Neural cell (in vitro differentiated cells): ENCODE data around the gene FOXO3. TPM values are rescaled to one million over a fixed set of nuclear protein-coding genes. Genes with fewer than 3 reads are reported as not detected.

Experiments used
- H2AFZ ChIP-seq: fragments of 200-600, 300-800 bp; sonication (generic), shearing (Covaris generic); 2 replicates; pipeline ENCODE4 v1.6.0; 2014; ENCODE audit warnings: low read depth, mild to moderate bottlenecking, antibody characterized with exemption, low read length, moderate library complexity
- H3F3A ChIP-seq: fragments of 200-600 bp; shearing (Covaris generic); 2 replicates; pipeline ENCODE4 v1.6.1; 2016; ENCODE audit warnings: mild to moderate bottlenecking, moderate library complexity, mixed read lengths, antibody characterized with exemption, low read length; ENCODE audit not compliant: insufficient read depth, poor library complexity, severe bottlenecking
- H3K27ac ChIP-seq: fragments of 200-600, 300-800 bp; sonication (generic), shearing (Covaris generic); 2 replicates; pipeline ENCODE4 v1.5.1; 2014; ENCODE audit warnings: mild to moderate bottlenecking, low read length, moderate library complexity
- H3K27me3 ChIP-seq: fragments of 300-800, 200-600 bp; sonication (generic), shearing (Covaris generic); 2 replicates; pipeline ENCODE4 v1.6.0; 2014; ENCODE audit warnings: mild to moderate bottlenecking, low read depth, low read length, moderate library complexity; ENCODE audit not compliant: insufficient read depth
- H3K36me3 ChIP-seq: fragments of 300-800, 200-600 bp; sonication (generic), shearing (Covaris generic); 2 replicates; pipeline ENCODE4 v1.5.1; 2014; ENCODE audit warnings: mild to moderate bottlenecking, antibody characterized with exemption, low read length, moderate library complexity; ENCODE audit not compliant: insufficient read depth
- H3K4me2 ChIP-seq: fragments of 300-800, 200-600 bp; sonication (generic), shearing (Covaris generic); 2 replicates; pipeline ENCODE4 v1.6.0; 2014; ENCODE audit warnings: mild to moderate bottlenecking, low read length
- H3K4me3 ChIP-seq: fragments of 300-800, 200-600 bp; sonication (generic), shearing (Covaris generic); 2 replicates; pipeline ENCODE4 v1.5.1; 2014; ENCODE audit warnings: mild to moderate bottlenecking, low read length, moderate library complexity
- H3K79me2 ChIP-seq: fragments of 200-600 bp; shearing (Covaris generic); replicated peaks from 2 replicates; pipeline ENCODE4 v1.6.0; 2014; ENCODE audit warnings: mild to moderate bottlenecking, low read length, moderate library complexity; ENCODE audit not compliant: insufficient read depth
- H3K9ac ChIP-seq: fragments of 300-800, 200-600 bp; sonication (generic), shearing (Covaris generic); 2 replicates; pipeline ENCODE4 v1.6.1; 2016; ENCODE audit warnings: mild to moderate bottlenecking, low read length, mixed read lengths
- H3K9me2 ChIP-seq: fragments of 200-600 bp; shearing (Covaris generic); 2 replicates; pipeline ENCODE4 v1.6.1; 2016; ENCODE audit warnings: mild to moderate bottlenecking, low read length, mixed read lengths; ENCODE audit not compliant: insufficient read depth
- H3K9me3 ChIP-seq: fragments of 200-600, 300-800 bp; sonication (generic), shearing (Covaris generic); 2 replicates; pipeline ENCODE4 v1.6.1; 2016; ENCODE audit warnings: mild to moderate bottlenecking, mixed run types, low read length, moderate library complexity, mixed read lengths
- H4K20me1 ChIP-seq: fragments of 200-600 bp; shearing (Covaris generic); 2 replicates; pipeline ENCODE4 v1.6.1; 2016; ENCODE audit warnings: mild to moderate bottlenecking, mixed run types; ENCODE audit not compliant: insufficient read depth
- CTCF ChIP-seq: fragments of 450-650 bp; IDR thresholded peaks from 2 replicates; pipeline ENCODE4 v1.5.1; 2014; ENCODE audit warnings: antibody characterized with exemption, mild to moderate bottlenecking, moderate library complexity; ENCODE audit not compliant: poor library complexity, severe bottlenecking
- EP300 ChIP-seq: fragments of 450-650 bp; conservative IDR thresholded peaks from 2 replicates; pipeline ENCODE4 v1.6.1; 2014; ENCODE audit warnings: antibody characterized with exemption, mild to moderate bottlenecking, moderate library complexity; ENCODE audit not compliant: poor library complexity, severe bottlenecking
- MXI1 ChIP-seq: fragments of 450-650 bp; conservative IDR thresholded peaks from 2 replicates; pipeline ENCODE4 v1.6.1; 2014; ENCODE audit warnings: antibody characterized with exemption, mild to moderate bottlenecking; ENCODE audit not compliant: poor library complexity, severe bottlenecking
- POLR2AphosphoS5 ChIP-seq: IDR thresholded peaks from 2 replicates; pipeline ENCODE4 v1.6.1; 2012
- RAD21 ChIP-seq: fragments of 450-650 bp; conservative IDR thresholded peaks from 2 replicates; pipeline ENCODE4 v1.6.1; 2014; ENCODE audit warnings: antibody characterized with exemption, mild to moderate bottlenecking, moderate library complexity
- REST ChIP-seq: IDR thresholded peaks from 2 replicates; pipeline ENCODE4 v1.6.1; 2012; ENCODE audit warnings: borderline replicate concordance
- SMC3 ChIP-seq: fragments of 450-650 bp; conservative IDR thresholded peaks from 2 replicates; pipeline ENCODE4 v1.6.1; 2014; ENCODE audit warnings: antibody characterized with exemption, mild to moderate bottlenecking, moderate library complexity; ENCODE audit not compliant: poor library complexity
- TAF1 ChIP-seq: IDR thresholded peaks from 2 replicates; pipeline ENCODE4 v1.6.1; 2012; ENCODE audit warnings: low read depth
- polyA plus RNA-seq: library from polyadenylated mRNA; depleted of rRNA; stranded (reverse); fragments of >200 nt; gene quantifications from 2 replicates; pipeline ENCODE4 v1.2.3, GENCODE V29; 2014

Gene FOXO3
- polyA plus RNA-seq, 1 donor from 2014 or later: 21.3 TPM

- Histone ChIP-seq H3F3A (no peaks in the 10 kb centered on the region), H3K9me3 (no peaks in the 10 kb centered on the region), H3K27me3 (no peaks in the 10 kb centered on the region), H3K27ac (no peak overlapping the region), H3K36me3 (no peaks in the 10 kb centered on the region), H3K9me2 (no peaks in the 10 kb centered on the region), H3K4me2 (no peak overlapping the region), H3K79me2 (peaks cover 9% of the 10 kb centered on the region), H3K9ac (no peak overlapping the region), H3K4me3 (no peak overlapping the region), H2AFZ (no peak overlapping the region), H4K20me1 (no peaks in the 10 kb centered on the region)
- TF ChIP-seq POLR2AphosphoS5 (no peak), TAF1 (no peak)
Observed at GRCh38 chr6:108672641-108673040, 111.9 kb downstream of the FOXO3 start.

GRCh38 chr6:108673153-108673552 lies 112.4 kb downstream of the FOXO3 start:
- H3K27ac ChIP-seq: no peak overlapping the region
- H3K27me3 ChIP-seq: no peaks in the 10 kb centered on the region
- no peaks in the 10 kb centered on the region for H3K36me3 ChIP-seq
- peaks cover 9% of the 10 kb centered on the region for H3K79me2 ChIP-seq
- TF ChIP-seq SMC3: no peak
- no peak for TF ChIP-seq EP300
- TF ChIP-seq POLR2AphosphoS5: no peak
- TF ChIP-seq REST: no peak
- no peak for TF ChIP-seq CTCF
- no peak for TF ChIP-seq TAF1
- TF ChIP-seq MXI1: no peak
- no peaks in the 10 kb centered on the region for H4K20me1 ChIP-seq
- no peaks in the 10 kb centered on the region for H3F3A ChIP-seq
- H3K9me3 ChIP-seq: no peaks in the 10 kb centered on the region
- H3K4me3 ChIP-seq: no peak overlapping the region
- no peak overlapping the region for H3K9ac ChIP-seq
- H2AFZ ChIP-seq: no peak overlapping the region
- no peaks in the 10 kb centered on the region for H3K9me2 ChIP-seq
- H3K4me2 ChIP-seq: no peak overlapping the region

- Histone ChIP-seq H3K27ac (no peak overlapping the region), H3K27me3 (no peaks in the 10 kb centered on the region), H3K4me3 (no peak overlapping the region), H3K4me2 (no peak overlapping the region), H3K9me2 (no peaks in the 10 kb centered on the region), H2AFZ (no peak overlapping the region), H3F3A (no peaks in the 10 kb centered on the region), H3K79me2 (peaks cover 9% of the 10 kb centered on the region), H3K9me3 (no peaks in the 10 kb centered on the region), H3K9ac (no peak overlapping the region), H3K36me3 (no peaks in the 10 kb centered on the region), H4K20me1 (no peaks in the 10 kb centered on the region)
- no peak for TF ChIP-seq EP300
- no peak for TF ChIP-seq SMC3
- no peak for TF ChIP-seq TAF1
- TF ChIP-seq RAD21: no peak
Observed at GRCh38 chr6:108673602-108674001, 112.9 kb downstream of the FOXO3 start.
